ENCODE results near the gene MT1A.
"Not testable (repeated sequence)": the region's sequence is repeated elsewhere in the genome, so short reads cannot be mapped to it uniquely, and the experiment has no call there.

Gene MT1A

DNA sequence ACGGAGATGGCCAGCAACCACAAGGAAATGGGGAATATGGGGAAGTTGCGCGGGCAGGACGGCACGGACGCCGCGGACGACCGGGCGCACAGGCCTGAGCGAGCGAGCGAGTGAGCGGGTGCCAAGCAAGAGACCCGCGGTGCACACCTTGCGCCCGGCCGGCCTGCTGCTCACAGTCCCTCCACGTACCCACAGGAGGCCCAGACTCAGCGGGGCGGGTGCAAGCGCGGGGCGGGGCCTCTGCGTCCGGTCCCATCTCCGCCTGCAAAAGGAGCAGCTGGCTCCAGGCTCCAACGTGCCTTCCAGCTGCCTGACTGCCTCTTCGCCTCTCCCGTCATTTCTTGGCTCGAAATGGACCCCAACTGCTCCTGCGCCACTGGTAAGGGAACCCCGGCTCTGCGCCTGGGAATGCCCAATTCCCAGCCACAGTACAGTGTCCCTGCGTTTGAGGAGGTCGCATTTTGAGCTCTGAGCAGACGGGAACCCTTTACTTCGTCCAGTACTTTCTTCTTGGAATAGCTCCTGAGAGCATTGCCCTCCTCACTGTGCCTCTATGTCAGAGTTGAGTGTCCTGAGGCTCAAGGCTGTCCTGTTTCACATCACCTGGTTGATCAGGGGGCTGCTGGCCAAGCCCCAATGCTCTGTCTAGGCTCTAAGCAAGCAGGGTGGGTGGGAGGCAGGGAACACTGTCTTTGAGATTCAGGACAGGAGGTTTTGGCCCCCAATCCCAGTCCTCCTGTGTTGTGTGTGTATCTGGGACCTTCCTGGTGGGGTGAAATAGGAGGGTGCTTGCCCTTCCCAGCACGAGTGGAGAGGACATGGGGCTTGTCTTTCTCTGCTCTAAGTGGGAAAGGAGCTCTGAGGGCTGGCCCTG is 21.0 kb upstream of the MT1A start:
- peak overlapping the region; percentile 86 for H3K4me3 Mint-ChIP-seq
- no peaks in the 10 kb centered on the region for H3K27me3 Mint-ChIP-seq (ENCODE audit: low read depth)
- peaks cover 2% of the 10 kb centered on the region for H3K36me3 Mint-ChIP-seq (ENCODE audit: low read depth)
- H3K27ac Mint-ChIP-seq, result peak overlapping the region; percentile 58
- peaks cover 42% of the 10 kb centered on the region for H3K4me1 Mint-ChIP-seq (ENCODE audit: low read depth)
- H3K9me3 Mint-ChIP-seq, result no peaks in the 10 kb centered on the region
- peak; percentile 67 for DNase-seq (ENCODE audit: low spot score)

DNA sequence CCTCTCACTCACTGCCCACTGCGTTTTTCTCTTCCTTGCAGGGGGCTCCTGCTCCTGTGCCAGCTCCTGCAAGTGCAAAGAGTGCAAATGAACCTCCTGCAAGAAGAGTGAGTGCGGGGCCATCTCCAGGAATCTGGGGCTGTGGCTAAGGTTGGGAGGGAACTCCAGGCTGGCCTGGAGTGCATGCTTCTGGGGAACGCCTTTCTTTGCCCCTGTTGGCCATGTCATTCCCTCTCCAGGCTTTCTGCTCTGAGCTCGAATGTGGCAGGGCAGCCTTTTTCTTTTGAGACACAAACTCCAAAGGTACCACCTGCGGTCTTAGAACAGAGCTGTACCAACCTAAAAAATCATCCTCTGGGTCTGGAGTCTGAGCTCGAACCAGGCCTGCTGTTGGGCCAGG is 20.3 kb upstream of the MT1A start:
- Mint-ChIP-seq H3K4me1 (ENCODE audit: low read depth) (peaks cover 40% of the 10 kb centered on the region), H3K27ac (peak overlapping the region; percentile 50), H3K9me3 (no peaks in the 10 kb centered on the region), H3K4me3 (peak overlapping the region; percentile 86), H3K36me3 (ENCODE audit: low read depth) (peaks cover 2% of the 10 kb centered on the region), H3K27me3 (ENCODE audit: low read depth) (no peaks in the 10 kb centered on the region)
- no peak for DNase-seq (ENCODE audit: low spot score)

DNA sequence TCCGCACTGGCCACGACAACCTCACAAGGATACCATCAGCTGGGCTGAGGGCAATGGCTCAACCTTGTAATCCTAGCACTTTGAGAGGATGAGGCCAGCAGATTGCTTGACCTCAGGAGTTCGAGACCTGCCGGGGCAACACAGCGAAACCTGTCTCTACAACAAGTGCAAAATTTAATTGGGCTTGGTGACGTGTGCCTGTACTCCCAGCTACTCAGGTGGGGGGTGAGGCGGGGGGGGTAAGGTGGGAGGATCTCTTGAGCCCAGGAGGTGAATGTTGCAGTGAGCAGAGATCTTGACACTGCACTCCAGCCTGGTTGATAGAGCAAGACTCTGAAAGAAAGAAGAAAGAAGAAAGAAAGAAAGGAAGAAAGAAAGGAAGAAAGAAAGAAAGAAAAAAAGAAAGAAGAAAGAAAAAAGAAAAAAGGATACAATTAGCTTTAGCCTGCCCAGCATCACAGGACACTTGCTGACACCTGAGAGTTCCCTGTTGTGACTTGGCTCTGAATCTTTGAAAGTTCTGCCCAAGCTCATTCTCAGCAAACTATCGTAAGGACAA is 18.0 kb upstream of the MT1A start:
- H3K9me3 Mint-ChIP-seq, result no peaks in the 10 kb centered on the region
- H3K4me3 Mint-ChIP-seq, result no peak overlapping the region
- H3K27ac Mint-ChIP-seq, result no peak overlapping the region
- peaks cover 30% of the 10 kb centered on the region for H3K4me1 Mint-ChIP-seq (ENCODE audit: low read depth)
- peaks cover 2% of the 10 kb centered on the region for H3K36me3 Mint-ChIP-seq (ENCODE audit: low read depth)
- DNase-seq (ENCODE audit: low spot score), result no peak
- no peaks in the 10 kb centered on the region for H3K27me3 Mint-ChIP-seq (ENCODE audit: low read depth)

DNA sequence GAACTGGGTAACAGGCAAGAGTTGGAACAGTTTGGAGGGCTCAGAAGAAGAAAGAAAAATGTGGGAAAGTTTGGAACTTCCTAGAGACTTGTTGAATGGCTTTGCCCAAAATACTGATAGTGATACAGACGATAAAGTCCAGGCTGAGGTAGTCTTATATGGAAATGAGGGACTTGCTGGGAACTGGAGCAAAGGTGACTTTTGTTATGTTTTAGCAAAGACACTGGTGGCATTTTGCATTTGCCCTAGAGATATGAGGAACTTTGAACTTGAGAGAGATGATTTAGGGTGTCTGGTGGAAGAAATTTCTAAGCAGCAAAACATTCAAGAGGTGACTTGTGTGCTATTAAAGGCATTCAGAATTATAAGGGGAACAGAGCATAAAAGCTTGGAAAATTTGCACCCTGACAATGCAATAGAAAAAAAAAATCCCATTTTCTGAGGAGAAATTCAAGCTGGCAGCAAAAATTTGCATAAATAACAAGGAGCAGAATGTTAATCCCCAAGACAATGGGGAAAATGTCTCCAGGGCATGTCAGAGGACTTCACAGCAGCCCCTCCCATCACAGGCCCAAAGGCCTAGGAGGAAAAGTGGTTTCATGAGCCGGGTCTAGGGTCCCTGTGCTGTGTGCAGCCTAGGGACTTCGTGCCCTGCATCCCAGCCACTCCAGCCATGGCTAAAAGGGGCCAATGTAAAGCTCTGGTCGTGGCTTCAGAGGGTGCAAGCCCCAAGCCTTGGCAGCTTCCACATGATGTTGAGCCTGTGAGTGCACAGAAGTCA is 16.6 kb upstream of the MT1A start:
- not testable (repeated sequence) for H3K27ac Mint-ChIP-seq; H3K9me3 Mint-ChIP-seq; H3K4me3 Mint-ChIP-seq; DNase-seq (ENCODE audit: low spot score); H3K27me3 Mint-ChIP-seq (ENCODE audit: low read depth); H3K36me3 Mint-ChIP-seq (ENCODE audit: low read depth)
- H3K4me1 Mint-ChIP-seq (ENCODE audit: low read depth), result peaks cover 29% of the 10 kb centered on the region

DNA sequence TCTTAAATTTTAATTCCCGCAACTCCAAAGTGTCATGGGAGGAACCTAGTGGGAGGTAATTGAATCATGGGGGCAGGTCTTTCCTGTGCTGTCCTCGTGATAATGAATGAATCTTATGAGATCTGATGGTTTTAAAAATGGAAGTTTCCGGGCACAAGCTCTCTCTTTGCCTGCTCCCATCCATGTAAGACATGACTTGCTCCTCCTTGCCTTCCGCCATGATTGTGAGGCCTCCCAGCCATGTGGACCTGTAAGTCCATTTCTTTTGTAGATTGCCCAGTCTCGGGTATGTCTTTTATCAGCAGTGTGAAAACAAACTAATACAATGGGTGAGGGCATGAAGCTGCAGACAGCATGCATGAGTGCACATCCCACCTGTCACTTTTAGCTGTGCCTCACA is 15.3 kb upstream of the MT1A start:
- not testable (repeated sequence) for DNase-seq (ENCODE audit: low spot score); H3K4me3 Mint-ChIP-seq; H3K27me3 Mint-ChIP-seq (ENCODE audit: low read depth); H3K27ac Mint-ChIP-seq; H3K9me3 Mint-ChIP-seq; H3K36me3 Mint-ChIP-seq (ENCODE audit: low read depth)
- peaks cover 25% of the 10 kb centered on the region for H3K4me1 Mint-ChIP-seq (ENCODE audit: low read depth)

GRCh38 chr16:56623637-56624036 is 14.8 kb upstream of the MT1A start:
- no peak for DNase-seq (ENCODE audit: low spot score)
- H3K9me3 Mint-ChIP-seq, result no peaks in the 10 kb centered on the region
- peaks cover 27% of the 10 kb centered on the region for H3K4me1 Mint-ChIP-seq (ENCODE audit: low read depth)
- no peak overlapping the region for H3K27ac Mint-ChIP-seq
- peaks cover 2% of the 10 kb centered on the region for H3K36me3 Mint-ChIP-seq (ENCODE audit: low read depth)
- no peak overlapping the region for H3K4me3 Mint-ChIP-seq
- no peaks in the 10 kb centered on the region for H3K27me3 Mint-ChIP-seq (ENCODE audit: low read depth)

GRCh38 chr16:56625140-56625942 is 13.1 kb upstream of the MT1A start, which contains the start of gene MT1E:
Gene MT1E (plus strand): TSS chr16:56625781. CDS start chr16:56625852, 71 bp downstream.
- H3K36me3 Mint-ChIP-seq (ENCODE audit: low read depth), result no peaks in the 10 kb centered on the region
- H3K27ac Mint-ChIP-seq, result peak within 1 kb of the TSS; percentile 96
- DNase-seq (ENCODE audit: low spot score), result peak; percentile 71

DNA sequence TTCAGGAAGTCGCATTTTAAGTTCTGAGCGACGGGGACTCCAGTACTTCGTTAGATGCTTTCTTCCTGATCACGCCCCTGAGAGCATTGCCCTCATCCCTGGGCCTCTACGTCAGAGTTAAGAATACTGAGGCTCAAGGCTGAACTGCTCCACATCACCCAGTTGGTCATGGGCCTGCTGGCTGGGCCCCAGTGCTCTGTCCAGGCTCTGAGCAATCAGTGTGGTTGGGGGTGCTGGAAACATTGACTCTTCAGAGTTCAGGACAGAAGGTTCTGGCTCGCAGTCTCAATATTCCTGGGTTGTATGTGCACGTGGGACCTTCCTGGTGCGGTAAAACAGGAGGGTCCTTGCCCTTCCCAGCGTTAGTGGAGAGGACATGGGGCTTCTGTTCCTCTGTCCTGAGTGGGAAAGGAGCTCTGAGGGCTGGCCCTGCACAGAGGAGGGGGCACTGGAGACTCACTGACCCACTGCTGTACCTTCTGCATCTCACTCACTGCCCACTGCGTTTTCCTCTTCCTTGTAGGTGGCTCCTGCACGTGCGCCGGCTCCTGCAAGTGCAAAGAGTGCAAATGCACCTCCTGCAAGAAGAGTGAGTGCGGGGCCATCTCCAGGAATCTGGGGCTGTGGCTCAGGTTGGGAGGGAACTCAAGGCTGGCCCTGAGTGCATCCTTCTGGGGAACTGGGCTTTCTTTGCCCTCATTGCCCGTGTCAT is 12.4 kb upstream of the MT1A start:
- Mint-ChIP-seq H3K4me3 (peak overlapping the region; percentile 99), H3K4me1 (ENCODE audit: low read depth) (peaks cover 28% of the 10 kb centered on the region), H3K9me3 (no peaks in the 10 kb centered on the region), H3K36me3 (ENCODE audit: low read depth) (no peaks in the 10 kb centered on the region), H3K27me3 (ENCODE audit: low read depth) (peaks cover 14% of the 10 kb centered on the region), H3K27ac (peak overlapping the region; percentile 96)
- DNase-seq (ENCODE audit: low spot score), result no peak

More at GRCh38 chr16:56625140-56625942, 13.1 kb upstream of the MT1A start, which contains the start of gene MT1E:
- H3K4me1 Mint-ChIP-seq (ENCODE audit: low read depth), result peaks cover 28% of the 10 kb centered on the region
- H3K27me3 Mint-ChIP-seq (ENCODE audit: low read depth), result peaks cover 6% of the 10 kb centered on the region
- peak within 1 kb of the TSS; percentile 99 for H3K4me3 Mint-ChIP-seq
- H3K9me3 Mint-ChIP-seq, result no peaks in the 10 kb centered on the region

GRCh38 chr16:56626685-56627084 is 11.8 kb upstream of the MT1A start:
- Mint-ChIP-seq H3K27ac (peak overlapping the region; percentile 96), H3K9me3 (no peaks in the 10 kb centered on the region), H3K4me1 (ENCODE audit: low read depth) (peaks cover 29% of the 10 kb centered on the region), H3K4me3 (peak overlapping the region; percentile 99), H3K27me3 (ENCODE audit: low read depth) (peaks cover 19% of the 10 kb centered on the region), H3K36me3 (ENCODE audit: low read depth) (no peaks in the 10 kb centered on the region)
- DNase-seq (ENCODE audit: low spot score), result no peak

- Mint-ChIP-seq H3K4me1 (ENCODE audit: low read depth) (peaks cover 33% of the 10 kb centered on the region), H3K27me3 (ENCODE audit: low read depth) (peaks cover 35% of the 10 kb centered on the region), H3K27ac (no peak overlapping the region)
Observed at GRCh38 chr16:56628486-56629350, 9.7 kb upstream of the MT1A start.

DNA sequence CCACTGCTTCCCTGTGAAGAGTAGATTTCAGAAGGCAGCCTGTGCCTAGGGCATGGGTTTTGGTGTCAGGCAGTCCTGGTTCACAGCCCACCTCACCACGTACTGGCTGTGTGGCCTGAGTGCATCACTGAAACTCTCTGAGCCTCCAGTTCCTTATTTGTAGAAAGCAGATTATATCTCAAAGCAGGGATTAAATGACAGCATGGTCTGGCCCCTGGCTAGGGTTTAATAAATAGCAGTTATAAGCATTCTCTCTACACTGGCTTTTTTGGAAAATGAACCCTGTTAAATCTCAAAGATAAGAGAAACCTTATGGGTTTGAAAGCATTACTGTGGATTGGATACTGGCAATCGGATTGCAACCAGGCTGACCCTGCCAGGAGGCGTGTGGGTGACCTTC is 8.9 kb upstream of the MT1A start:
- H3K4me1 Mint-ChIP-seq (ENCODE audit: low read depth), result peaks cover 31% of the 10 kb centered on the region

More at GRCh38 chr16:56628486-56629350, 9.7 kb upstream of the MT1A start:
- Mint-ChIP-seq H3K36me3 (ENCODE audit: low read depth) (no peaks in the 10 kb centered on the region), H3K9me3 (no peaks in the 10 kb centered on the region), H3K4me3 (peak overlapping the region; percentile 19)
- DNase-seq (ENCODE audit: low spot score), result no peak

GRCh38 chr16:56630134-56630533 is 8.3 kb upstream of the MT1A start:
- H3K4me3 Mint-ChIP-seq, result no peak overlapping the region
- H3K27ac Mint-ChIP-seq, result no peak overlapping the region
- DNase-seq (ENCODE audit: low spot score), result no peak
- peaks cover 31% of the 10 kb centered on the region for H3K4me1 Mint-ChIP-seq (ENCODE audit: low read depth)
- peaks cover 4% of the 10 kb centered on the region for H3K36me3 Mint-ChIP-seq (ENCODE audit: low read depth)
- no peaks in the 10 kb centered on the region for H3K9me3 Mint-ChIP-seq
- peaks cover 49% of the 10 kb centered on the region for H3K27me3 Mint-ChIP-seq (ENCODE audit: low read depth)

More for the DNA sequence above, 8.9 kb upstream of the MT1A start:
- peaks cover 43% of the 10 kb centered on the region for H3K27me3 Mint-ChIP-seq (ENCODE audit: low read depth)
- no peak overlapping the region for H3K4me3 Mint-ChIP-seq
- no peak for DNase-seq (ENCODE audit: low spot score)
- H3K36me3 Mint-ChIP-seq (ENCODE audit: low read depth), result no peaks in the 10 kb centered on the region
- H3K27ac Mint-ChIP-seq, result no peak overlapping the region
- no peaks in the 10 kb centered on the region for H3K9me3 Mint-ChIP-seq
